SK-MEL-5 (cell line): Measurements from ENCODE around the gene AURKA. TPM values are rescaled to one million over a fixed set of nuclear protein-coding genes. Genes with fewer than 3 reads are reported as not detected.
"Not testable (repeated sequence)": the region's sequence is repeated elsewhere in the genome, so short reads cannot be mapped to it uniquely, and the experiment has no call there.

Experiments
- DNase-seq: peaks from one replicate; pipeline ENCODE4 v3.0.0-alpha.2; 2016; ENCODE audit warnings: low read depth, low spot score
- in situ Hi-C: cut with HindIII; loops from 2 replicates; pipeline ENCODE4 v1.10.0; 2016; ENCODE audit warnings: low sequenced_read_pairs, high pct_unique_total_duplicates, low pct_unique_long_range_greater_than_20kb
- total RNA-seq: library from RNA; depleted of rRNA; stranded (reverse); fragments of >200 nt; shearing (Covaris generic); gene quantifications from 2 replicates; pipeline ENCODE4 v1.2.3, GENCODE V29; 2014

AURKA gene
- total RNA-seq, 1 experiment from 2014 or later = 68.5 TPM

- in situ Hi-C loops = no loop called here
- no peak for DNase-seq
Measured at GRCh38 chr20:56423886-56424285, 31.9 kb upstream of the AURKA start.

- in situ Hi-C loops = no loop called here
- DNase-seq = no peak
Measured at GRCh38 chr20:56423211-56423610, 31.2 kb upstream of the AURKA start.

GRCh38 chr20:56422824-56423189 lies 30.8 kb upstream of the AURKA start:
- DNase-seq = no peak
- in situ Hi-C loops = no loop called here

GRCh38 chr20:56422076-56422823 lies 30.2 kb upstream of the AURKA start:
- no peak for DNase-seq
- in situ Hi-C loops = no loop called here

GRCh38 chr20:56420940-56421688 lies 29.1 kb upstream of the AURKA start:
- DNase-seq = no peak
- in situ Hi-C loops = no loop called here

- no peak for DNase-seq
- in situ Hi-C loops = no loop called here
Measured at GRCh38 chr20:56420028-56420427, 28.0 kb upstream of the AURKA start.

- DNase-seq = no peak
- in situ Hi-C loops = no loop called here
Measured at GRCh38 chr20:56418385-56418861, 26.4 kb upstream of the AURKA start.

GRCh38 chr20:56417911-56418310 lies 25.9 kb upstream of the AURKA start:
- DNase-seq = no peak
- in situ Hi-C loops = no loop called here

GRCh38 chr20:56417402-56417801 lies 25.4 kb upstream of the AURKA start:
- no peak for DNase-seq
- in situ Hi-C loops = no loop called here

GRCh38 chr20:56414842-56415765 lies 23.1 kb upstream of the AURKA start:
- DNase-seq = no peak
- in situ Hi-C loops = no loop called here

GRCh38 chr20:56412949-56413348 lies 20.9 kb upstream of the AURKA start:
- no peak for DNase-seq
- in situ Hi-C loops = no loop called here

GRCh38 chr20:56412473-56412790 lies 20.4 kb upstream of the AURKA start:
- in situ Hi-C loops = no loop called here
- DNase-seq = no peak

- in situ Hi-C loops = no loop called here
- no peak for DNase-seq
Measured at GRCh38 chr20:56411759-56412472, 19.9 kb upstream of the AURKA start, which contains the start of gene CASS4. TSS of gene CASS4 (plus strand) at chr20:56412260. CDS start at chr20:56412459, 199 bp downstream.

- DNase-seq, in situ Hi-C loops: not testable (repeated sequence)
Measured at GRCh38 chr20:56411287-56411686, 19.3 kb upstream of the AURKA start.

- DNase-seq = no peak
- in situ Hi-C loops = no loop called here
Measured at GRCh38 chr20:56409956-56410355, 17.9 kb upstream of the AURKA start.

- in situ Hi-C loops = no loop called here
- DNase-seq = no peak
Measured at GRCh38 chr20:56409521-56409920, 17.5 kb upstream of the AURKA start.

GRCh38 chr20:56406910-56407309 lies 14.9 kb upstream of the AURKA start:
- no peak for DNase-seq
- in situ Hi-C loops = no loop called here
